GM19324 (cell line): ENCODE results near the gene CEP57L1.

Experiments
- ATAC-seq: cut with Tn5 transposase; IDR thresholded peaks from one replicate; pipeline ENCODE4 v1.9.1; 2021; ENCODE audit warnings: mild to moderate bottlenecking, moderate library complexity; ENCODE audit not compliant: unreplicated experiment, low FRiP score

CEP57L1 gene

DNA sequence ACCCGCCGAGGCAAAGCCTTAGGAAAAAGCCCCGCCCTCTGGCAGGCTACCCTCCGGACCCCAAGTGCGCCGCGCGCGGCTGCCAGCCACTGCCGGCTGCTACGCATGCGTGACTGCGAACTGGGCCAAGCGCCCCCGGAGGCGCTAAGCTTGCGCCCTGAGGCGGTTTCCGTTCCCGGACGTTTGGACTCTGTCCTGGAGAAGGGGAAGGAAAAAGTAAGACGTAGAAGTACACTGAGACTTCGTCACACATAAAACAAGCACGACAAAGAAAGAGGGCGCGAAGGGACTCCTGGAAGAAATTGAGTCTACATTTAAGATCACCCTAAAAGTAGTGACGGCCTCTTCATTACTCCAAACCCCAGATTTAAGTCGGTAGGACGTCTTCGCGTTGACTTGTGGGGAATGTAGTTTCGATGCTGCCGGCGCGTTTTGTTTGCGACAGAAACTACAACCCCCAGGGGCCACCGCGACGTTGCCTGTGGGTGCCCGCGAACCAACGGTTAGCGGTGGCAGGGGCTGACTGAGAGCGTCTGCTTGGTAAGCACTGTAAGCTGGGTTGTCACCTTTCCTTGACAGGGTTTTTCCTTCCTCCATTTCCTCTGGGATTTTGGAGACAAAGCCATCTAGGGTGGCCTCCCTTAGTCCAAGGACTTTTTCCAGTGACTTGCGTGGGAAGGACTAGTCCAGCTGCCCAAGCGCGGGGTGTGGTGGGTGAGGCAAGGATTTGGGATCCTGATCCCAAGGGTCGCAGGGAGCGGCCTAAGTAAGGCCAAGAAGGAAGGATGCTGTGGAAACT is at the start of gene CEP57L1:
Gene CEP57L1 (plus strand): TSS at position 472 of the 799 bp plus-strand sequence. CDS start 49,715 bp downstream, outside the sequence.
- peak; percentile 81 for ATAC-seq

DNA sequence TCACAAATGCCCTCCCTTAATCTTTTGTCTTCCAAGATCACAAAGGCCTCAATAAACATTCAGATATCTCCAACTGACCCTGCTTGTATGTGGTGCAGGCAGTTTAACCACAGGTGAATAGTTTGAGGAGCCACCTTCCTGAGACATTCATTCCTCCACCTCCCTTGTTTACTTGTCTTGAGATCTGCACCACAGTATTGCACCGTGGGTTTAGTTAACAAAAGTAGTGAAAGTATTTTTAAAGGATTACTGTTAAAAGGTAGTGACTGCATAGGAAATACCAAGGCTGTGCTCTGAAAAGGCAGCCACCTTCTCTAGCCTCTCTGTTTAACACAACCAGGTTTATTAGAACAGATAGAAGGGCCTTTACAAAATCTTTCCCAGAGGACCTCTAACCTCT is 47.1 kb upstream of the CEP57L1 start:
- ATAC-seq = no peak

- ATAC-seq = no peak
Measured at GRCh38 chr6:109048670-109049415, 46.5 kb upstream of the CEP57L1 start.

- ATAC-seq = no peak
Measured at GRCh38 chr6:109050012-109050411, 45.3 kb upstream of the CEP57L1 start.

DNA sequence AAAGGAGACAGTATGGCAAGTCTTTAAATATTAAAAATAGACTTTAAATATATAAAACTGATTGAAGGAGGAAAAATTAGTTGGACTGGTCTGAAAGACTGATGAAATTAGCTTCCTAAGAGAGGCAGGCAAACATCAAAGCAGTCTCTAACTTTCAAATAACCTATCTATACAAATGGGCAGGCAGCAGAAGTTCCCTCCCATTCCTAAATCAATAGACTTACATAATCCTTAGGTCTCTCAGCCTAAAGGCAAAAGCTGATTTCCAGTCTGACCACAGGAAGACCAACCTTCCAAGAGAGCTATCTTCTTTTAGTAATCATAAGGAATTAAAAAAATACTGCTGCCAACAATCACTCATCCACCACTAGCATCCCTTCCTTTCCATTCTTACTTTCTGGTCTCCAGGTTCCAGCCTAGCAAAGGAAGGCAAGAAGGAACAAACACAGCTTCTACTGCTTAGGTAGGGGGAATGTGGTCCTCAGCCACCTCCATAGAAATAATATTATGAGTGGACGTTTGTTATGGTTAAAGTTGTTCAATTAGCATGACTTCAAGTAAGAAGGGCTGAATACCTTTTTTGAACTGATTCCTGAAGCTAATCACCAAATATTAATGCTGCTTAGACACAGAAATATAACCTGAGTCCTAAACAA is 44.7 kb upstream of the CEP57L1 start:
- no peak for ATAC-seq

GRCh38 chr6:109051301-109052017 is 43.8 kb upstream of the CEP57L1 start:
- ATAC-seq = no peak

DNA sequence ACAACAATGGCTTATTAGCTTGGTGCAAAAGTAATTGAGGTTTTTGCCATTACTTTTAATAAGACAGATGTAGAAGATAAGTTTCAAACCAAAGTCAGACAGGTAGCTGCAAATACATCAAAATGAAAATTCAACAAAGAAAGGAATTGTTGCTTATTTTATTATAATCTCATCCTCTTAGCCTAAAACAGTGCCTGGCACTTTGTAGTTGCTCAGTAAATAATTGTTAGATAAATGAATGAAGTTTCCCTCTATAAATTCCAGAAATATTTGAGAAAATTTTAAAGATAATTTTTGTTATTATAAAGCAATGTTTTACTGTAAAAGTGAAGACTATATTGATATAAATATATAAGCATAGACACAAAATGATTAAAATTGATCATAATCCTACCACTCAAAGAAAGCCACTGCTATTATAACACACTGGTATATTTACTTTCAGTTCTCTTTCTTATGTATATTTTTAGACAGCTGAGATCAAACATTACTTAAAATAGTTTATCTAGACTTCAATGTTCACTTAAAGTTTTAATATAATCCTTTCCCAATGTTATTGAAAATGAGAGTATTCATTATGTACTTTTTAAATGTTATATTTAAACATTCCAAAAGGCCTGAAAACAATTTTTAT is 43.2 kb upstream of the CEP57L1 start:
- no peak for ATAC-seq

DNA sequence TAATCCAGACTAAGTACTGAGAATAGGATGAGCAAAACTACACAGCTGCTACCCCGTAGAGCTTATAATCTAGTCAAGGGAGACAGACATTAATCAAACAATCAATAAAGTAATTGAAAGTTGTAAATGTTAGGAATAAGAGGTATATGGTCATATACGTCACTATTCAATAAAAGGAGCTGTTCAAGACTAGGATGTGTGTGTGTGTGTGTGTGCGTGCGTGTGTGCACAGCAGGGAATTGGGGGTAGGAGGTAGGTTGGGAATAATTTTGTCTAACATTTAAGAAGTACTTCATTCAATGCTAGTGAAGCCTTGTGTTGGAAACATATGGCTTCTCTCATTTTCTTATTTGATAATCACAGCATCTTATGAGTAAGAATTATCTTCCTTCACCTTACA is 42.5 kb upstream of the CEP57L1 start:
- ATAC-seq = no peak

- no peak for ATAC-seq
Measured at GRCh38 chr6:109053336-109053735, 42.0 kb upstream of the CEP57L1 start.

DNA sequence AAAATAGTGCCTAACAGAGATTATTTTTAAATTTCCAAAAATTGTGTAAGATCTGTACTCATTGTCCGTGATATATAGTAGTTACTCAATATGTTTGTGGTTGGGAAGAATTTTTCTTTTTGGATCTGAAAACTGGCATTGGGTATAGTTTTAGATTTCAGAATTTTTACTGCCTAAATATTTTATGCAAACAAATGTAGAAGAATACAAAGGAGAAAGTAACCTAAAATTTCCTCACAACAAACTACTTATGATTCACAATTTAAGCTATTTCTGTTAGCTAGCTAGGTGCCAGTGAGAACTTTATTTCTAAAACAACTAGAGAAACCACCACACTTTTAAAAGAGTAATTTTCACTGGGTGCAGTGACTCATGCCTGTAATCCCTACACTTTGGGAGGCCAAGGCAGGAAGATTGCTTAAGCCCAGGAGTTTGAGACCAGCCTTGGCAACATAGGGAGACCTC is 39.5 kb upstream of the CEP57L1 start:
- ATAC-seq = no peak

DNA sequence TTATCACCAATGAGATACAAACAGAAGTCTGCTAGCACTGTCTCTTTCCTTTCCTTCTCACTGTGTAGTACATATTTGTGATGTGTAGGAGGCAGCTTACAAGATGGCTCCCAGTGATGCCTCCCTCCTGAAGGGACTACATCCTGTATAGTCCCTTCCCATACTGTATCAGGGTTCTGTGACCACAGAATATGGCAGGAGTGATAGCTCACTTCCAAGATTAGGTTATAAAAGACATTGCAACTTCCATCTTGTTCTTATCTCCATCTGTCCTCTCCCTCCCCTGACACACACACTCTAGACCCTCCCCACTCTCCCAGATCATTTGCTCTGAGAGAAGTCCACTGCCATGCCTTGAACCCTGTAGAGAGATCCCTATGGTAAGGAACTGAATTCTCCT is 38.6 kb upstream of the CEP57L1 start:
- no peak for ATAC-seq

- no peak for ATAC-seq
Measured at GRCh38 chr6:109058620-109059019, 36.7 kb upstream of the CEP57L1 start.

DNA sequence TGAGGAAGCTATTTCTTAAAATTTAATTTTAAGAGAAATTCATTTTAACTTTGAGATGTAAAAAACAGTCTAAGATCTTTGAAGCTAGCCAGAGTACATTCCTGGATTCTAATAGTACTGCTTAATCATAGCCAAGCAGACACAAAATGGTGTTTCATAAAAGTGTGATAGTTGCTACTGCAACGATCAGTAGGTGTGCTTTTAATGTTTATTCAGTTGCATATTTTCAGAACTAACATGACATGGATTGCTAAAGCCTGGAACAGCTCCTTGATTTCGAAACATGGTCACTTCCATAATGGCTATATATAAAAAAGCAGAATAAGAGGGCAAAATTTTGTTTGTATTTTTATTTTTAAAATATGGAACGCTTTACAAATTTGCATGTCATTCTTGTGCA is 36.2 kb upstream of the CEP57L1 start:
- no peak for ATAC-seq

GRCh38 chr6:109059571-109060021 is 35.7 kb upstream of the CEP57L1 start:
- ATAC-seq = no peak

DNA sequence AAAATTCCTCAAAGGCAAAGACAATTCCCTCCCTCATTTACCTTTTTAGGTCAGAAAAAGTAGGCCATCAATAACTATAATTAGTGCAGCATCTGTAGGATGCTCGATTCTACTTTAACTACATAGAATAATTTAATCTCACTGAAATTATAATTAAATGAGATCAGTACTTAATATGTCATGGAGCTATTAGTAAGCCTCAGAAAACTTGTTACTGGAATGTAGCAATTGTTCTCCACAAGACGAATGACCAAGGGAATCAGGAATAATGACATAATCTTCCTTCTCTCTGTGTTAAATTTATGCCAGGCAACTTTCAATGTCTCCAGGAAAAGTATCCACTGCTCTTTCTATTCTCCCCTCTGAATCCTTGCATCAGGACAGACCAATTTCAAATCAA is 34.7 kb upstream of the CEP57L1 start:
- no peak for ATAC-seq

- ATAC-seq = no peak
Measured at GRCh38 chr6:109062216-109062615, 33.1 kb upstream of the CEP57L1 start.

GRCh38 chr6:109062767-109063352 is 32.4 kb upstream of the CEP57L1 start:
- ATAC-seq = no peak

DNA sequence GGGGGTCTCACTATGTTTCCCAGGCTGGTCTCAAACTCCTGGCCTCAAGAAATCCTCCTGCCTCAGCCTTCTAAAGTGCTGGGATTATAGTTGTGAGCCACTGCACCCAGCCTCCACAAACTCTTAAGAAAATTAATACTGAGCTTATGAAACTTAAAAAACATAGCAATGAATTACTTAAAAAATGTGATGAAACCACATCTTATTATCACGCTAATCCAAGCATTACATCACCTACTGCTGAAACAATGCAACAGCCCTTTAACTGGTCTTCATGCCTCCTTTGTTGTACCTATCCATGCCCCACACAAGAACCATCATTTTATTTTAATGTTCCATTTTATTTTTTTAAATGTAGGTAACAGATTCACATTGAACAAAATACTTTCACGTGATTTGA is 25.6 kb upstream of the CEP57L1 start:
- no peak for ATAC-seq

GRCh38 chr6:109071125-109071917 is 24.0 kb upstream of the CEP57L1 start:
- no peak for ATAC-seq
